Activated naive CD8-positive, alpha-beta T cell treated with anti-CD3 and anti-CD28 coated beads, Interleukin-2, amount 50 U/mL, for 24 hours (primary cell): ENCODE measurements around the gene CCDC175.

Experiments
- ATAC-seq: fragments of 150-1000 bp; cut with Tn5 transposase; one replicate; pipeline ENCODE4 v1.10.0; 2021
- DNase-seq: peaks from one replicate; pipeline ENCODE4 v3.0.0; 2021
- H3K27ac Mint-ChIP-seq: one replicate; pipeline ENCODE4 v1.8.0; 2021; ENCODE audit warnings: mild to moderate bottlenecking, mixed read lengths
- H3K27me3 Mint-ChIP-seq: one replicate; pipeline ENCODE4 v1.8.0; 2021; ENCODE audit warnings: mixed read lengths
- H3K36me3 Mint-ChIP-seq: one replicate; pipeline ENCODE4 v1.8.0; 2021; ENCODE audit warnings: low read depth, mixed read lengths
- H3K4me1 Mint-ChIP-seq: one replicate; pipeline ENCODE4 v1.8.0; 2021; ENCODE audit warnings: mixed read lengths
- H3K4me3 Mint-ChIP-seq: one replicate; pipeline ENCODE4 v1.8.0; 2021; ENCODE audit warnings: mild to moderate bottlenecking, moderate library complexity, mixed read lengths
- H3K9me3 Mint-ChIP-seq: one replicate; pipeline ENCODE4 v1.8.0; 2021; ENCODE audit warnings: mixed read lengths

The CCDC175 gene

GRCh38 chr14:59481871-59482540 is 94.6 kb downstream of the CCDC175 start:
- ATAC-seq, result no peak
- Mint-ChIP-seq H3K4me1 (peaks cover 50% of the 10 kb centered on the region), H3K27ac (peak overlapping the region; percentile 52), H3K9me3 (no peaks in the 10 kb centered on the region), H3K4me3 (peak overlapping the region; percentile 90), H3K36me3 (peaks cover 14% of the 10 kb centered on the region), H3K27me3 (no peaks in the 10 kb centered on the region)
- DNase-seq, result no peak

DNA sequence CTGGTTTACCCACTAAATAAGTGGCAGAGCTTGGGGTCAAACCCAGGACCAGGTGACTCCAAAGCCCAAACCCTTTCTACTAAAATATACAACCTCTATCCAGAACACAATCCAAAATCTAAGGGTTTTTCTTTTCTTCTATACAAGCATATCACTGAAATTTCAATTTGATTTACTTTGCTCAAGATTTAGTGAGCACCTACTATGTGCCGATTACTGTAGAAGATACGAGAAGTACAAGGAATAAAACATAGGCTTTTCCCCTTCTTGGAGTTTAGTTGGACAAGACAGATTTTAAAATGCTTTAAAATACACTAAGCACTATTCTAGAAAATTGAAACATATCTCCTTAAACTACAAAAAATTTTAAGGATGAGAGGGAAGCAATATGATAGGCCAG is 95.2 kb downstream of the CCDC175 start:
- Mint-ChIP-seq H3K9me3 (no peaks in the 10 kb centered on the region), H3K27ac (peak overlapping the region; percentile 62), H3K27me3 (no peaks in the 10 kb centered on the region), H3K4me1 (peaks cover 50% of the 10 kb centered on the region), H3K4me3 (peak overlapping the region; percentile 90), H3K36me3 (peaks cover 16% of the 10 kb centered on the region)
- ATAC-seq (no peak), DNase-seq (no peak)

GRCh38 chr14:59480166-59480565 is 96.4 kb downstream of the CCDC175 start:
- Mint-ChIP-seq H3K9me3 (no peaks in the 10 kb centered on the region), H3K36me3 (peaks cover 18% of the 10 kb centered on the region), H3K4me1 (peaks cover 38% of the 10 kb centered on the region), H3K4me3 (no peak overlapping the region), H3K27me3 (no peaks in the 10 kb centered on the region), H3K27ac (peak overlapping the region; percentile 71)
- DNase-seq, result no peak
- ATAC-seq, result no peak

DNA sequence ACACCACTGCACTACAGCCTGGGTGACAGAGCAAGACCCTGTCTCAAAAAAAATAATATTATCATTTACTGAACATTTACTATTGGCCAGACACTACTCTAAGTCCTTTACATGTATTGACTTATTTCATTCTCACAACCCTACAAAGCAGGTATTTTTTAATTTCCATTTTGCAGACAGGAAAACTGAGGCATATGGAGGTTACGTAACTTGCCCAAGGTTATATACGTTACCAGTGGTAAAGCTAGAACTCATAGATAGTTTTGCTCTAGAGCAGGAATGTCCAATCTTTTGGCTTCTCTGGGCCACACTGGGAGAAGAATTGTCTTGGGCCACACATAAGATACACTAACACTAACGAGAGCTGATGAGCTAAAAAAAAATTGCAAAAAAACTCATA is 98.1 kb downstream of the CCDC175 start:
- peaks cover 24% of the 10 kb centered on the region for H3K36me3 Mint-ChIP-seq
- no peaks in the 10 kb centered on the region for H3K27me3 Mint-ChIP-seq
- DNase-seq (no peak), ATAC-seq (no peak)
- H3K4me1 Mint-ChIP-seq, result peaks cover 35% of the 10 kb centered on the region
- no peaks in the 10 kb centered on the region for H3K9me3 Mint-ChIP-seq
- H3K27ac Mint-ChIP-seq, result no peak overlapping the region
- no peak overlapping the region for H3K4me3 Mint-ChIP-seq

DNA sequence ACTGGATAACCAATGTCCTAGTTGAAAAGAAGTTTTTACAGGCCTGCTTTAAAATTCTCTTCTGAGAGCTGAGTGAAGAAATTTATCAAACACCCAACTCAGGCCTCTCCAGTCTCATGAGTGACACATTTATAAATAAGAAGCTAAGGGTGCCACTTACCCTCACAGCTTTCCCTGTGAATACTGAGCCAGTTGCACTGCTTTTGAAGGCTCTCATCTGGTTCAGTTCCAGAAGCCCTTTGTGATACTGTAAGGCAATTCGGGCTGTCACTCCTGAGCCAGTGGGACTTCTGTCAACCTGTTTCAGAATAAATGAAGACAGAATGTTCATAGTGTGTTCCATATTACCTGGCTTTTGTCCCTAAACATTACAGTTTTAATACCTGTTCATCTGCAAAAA is 100.9 kb downstream of the CCDC175 start:
- Mint-ChIP-seq H3K4me3 (no peak overlapping the region), H3K4me1 (peaks cover 10% of the 10 kb centered on the region), H3K27me3 (no peaks in the 10 kb centered on the region), H3K9me3 (no peaks in the 10 kb centered on the region), H3K27ac (no peak overlapping the region), H3K36me3 (peaks cover 27% of the 10 kb centered on the region)
- ATAC-seq (no peak), DNase-seq (no peak)

GRCh38 chr14:59474172-59474571 is 102.4 kb downstream of the CCDC175 start:
- Mint-ChIP-seq H3K27me3 (no peaks in the 10 kb centered on the region), H3K4me3 (no peak overlapping the region), H3K4me1 (peaks cover 2% of the 10 kb centered on the region), H3K9me3 (no peaks in the 10 kb centered on the region), H3K36me3 (peaks cover 26% of the 10 kb centered on the region), H3K27ac (no peak overlapping the region)
- DNase-seq, result no peak
- ATAC-seq, result no peak

GRCh38 chr14:59465316-59466135 is 111.1 kb downstream of the CCDC175 start, which contains the start of gene GPR135:
Gene GPR135 (minus strand): TSS chr14:59465380. CDS start chr14:59465226, 154 bp downstream.
- peaks cover 14% of the 10 kb centered on the region for H3K4me1 Mint-ChIP-seq
- H3K4me3 Mint-ChIP-seq, result peak within 1 kb of the TSS; percentile 80
- peak within 1 kb of the TSS; percentile 83 for H3K27ac Mint-ChIP-seq

GRCh38 chr14:59464486-59465315 is 111.9 kb downstream of the CCDC175 start:
- peak overlapping the region; percentile 80 for H3K4me3 Mint-ChIP-seq
- ATAC-seq (peak; percentile 75), DNase-seq (peak; percentile 39)
- H3K27me3 Mint-ChIP-seq, result peaks cover 7% of the 10 kb centered on the region
- no peaks in the 10 kb centered on the region for H3K9me3 Mint-ChIP-seq
- peaks cover 14% of the 10 kb centered on the region for H3K4me1 Mint-ChIP-seq
- peak overlapping the region; percentile 74 for H3K27ac Mint-ChIP-seq
- peaks cover 10% of the 10 kb centered on the region for H3K36me3 Mint-ChIP-seq

More at GRCh38 chr14:59465316-59466135, 111.1 kb downstream of the CCDC175 start, which contains the start of gene GPR135:
- ATAC-seq, result peak; percentile 17
- peak; percentile 32 for DNase-seq
- Mint-ChIP-seq H3K27me3 (peaks cover 7% of the 10 kb centered on the region), H3K36me3 (peaks cover 7% of the 10 kb centered on the region), H3K9me3 (no peaks in the 10 kb centered on the region)

DNA sequence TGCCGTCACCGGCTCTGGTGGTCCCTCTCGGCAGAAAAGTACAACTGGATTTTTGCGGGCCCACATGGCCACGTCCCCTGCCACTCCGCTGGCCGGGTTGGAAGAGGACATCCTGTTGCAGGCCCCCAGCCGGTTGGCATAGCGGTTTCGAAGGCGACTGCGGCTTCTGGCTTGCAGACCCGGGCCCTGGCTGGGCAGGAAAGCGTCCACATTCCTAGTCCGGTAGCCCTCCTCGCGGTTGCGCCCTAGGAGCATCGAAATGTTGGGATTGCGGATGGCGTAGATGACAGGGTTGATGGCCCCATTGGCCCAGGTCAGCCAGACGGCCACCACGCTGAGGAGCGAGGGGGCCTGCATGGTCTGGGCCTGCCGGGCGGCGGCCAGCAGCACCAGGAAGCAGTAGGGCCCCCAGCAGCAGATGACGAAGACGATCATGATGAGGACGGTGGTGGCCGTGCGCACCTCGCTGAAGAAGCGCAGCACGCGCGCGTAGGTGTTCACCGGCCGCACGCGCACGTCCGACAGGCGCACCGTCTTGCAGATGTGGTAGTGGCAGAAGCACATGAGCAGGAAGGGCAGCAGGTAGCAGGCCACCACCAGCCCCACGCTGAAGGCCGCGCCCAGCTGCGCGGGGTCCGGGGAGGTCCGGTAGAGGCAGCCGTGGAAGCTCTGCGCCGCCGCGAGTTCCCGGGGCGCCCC is 112.7 kb downstream of the CCDC175 start:
- H3K4me1 Mint-ChIP-seq, result peaks cover 14% of the 10 kb centered on the region
- ATAC-seq (peak; percentile 53), DNase-seq (peak; percentile 48)
- H3K36me3 Mint-ChIP-seq, result peaks cover 10% of the 10 kb centered on the region
- H3K27ac Mint-ChIP-seq, result peak overlapping the region; percentile 83
- H3K9me3 Mint-ChIP-seq, result no peaks in the 10 kb centered on the region
- peak overlapping the region; percentile 80 for H3K4me3 Mint-ChIP-seq
- peaks cover 7% of the 10 kb centered on the region for H3K27me3 Mint-ChIP-seq

GRCh38 chr14:59461891-59462290 is 114.7 kb downstream of the CCDC175 start:
- no peak overlapping the region for H3K4me3 Mint-ChIP-seq
- peaks cover 20% of the 10 kb centered on the region for H3K36me3 Mint-ChIP-seq
- H3K4me1 Mint-ChIP-seq, result peaks cover 14% of the 10 kb centered on the region
- DNase-seq (no peak), ATAC-seq (no peak)
- no peak overlapping the region for H3K27ac Mint-ChIP-seq
- no peaks in the 10 kb centered on the region for H3K9me3 Mint-ChIP-seq
- peaks cover 7% of the 10 kb centered on the region for H3K27me3 Mint-ChIP-seq

DNA sequence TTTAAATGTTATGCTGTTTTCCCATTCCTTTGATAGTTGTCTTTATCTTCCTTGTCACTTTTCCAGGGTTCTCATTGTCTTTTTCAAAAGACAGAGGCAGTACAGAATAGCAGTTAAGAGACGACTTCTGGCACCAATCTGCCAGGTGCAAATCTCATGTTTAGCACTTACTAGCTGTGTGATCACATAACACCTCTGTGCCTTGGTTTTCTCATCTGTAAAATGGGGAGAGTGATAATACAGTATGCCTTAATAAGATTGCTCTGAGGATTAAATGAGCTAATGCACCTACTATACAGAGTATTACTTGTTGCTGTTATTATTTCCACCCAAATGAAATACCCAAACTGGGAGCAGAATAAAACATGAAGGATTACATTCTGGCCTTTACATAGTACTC is 116.2 kb downstream of the CCDC175 start:
- Mint-ChIP-seq H3K9me3 (peaks cover 5% of the 10 kb centered on the region), H3K36me3 (peaks cover 31% of the 10 kb centered on the region), H3K27ac (no peak overlapping the region), H3K27me3 (peaks cover 7% of the 10 kb centered on the region), H3K4me1 (peaks cover 11% of the 10 kb centered on the region), H3K4me3 (no peak overlapping the region)
- DNase-seq (no peak), ATAC-seq (no peak)

- Mint-ChIP-seq H3K27me3 (peaks cover 5% of the 10 kb centered on the region), H3K36me3 (peaks cover 37% of the 10 kb centered on the region), H3K27ac (no peak overlapping the region), H3K9me3 (peaks cover 5% of the 10 kb centered on the region), H3K4me3 (no peak overlapping the region), H3K4me1 (peaks cover 2% of the 10 kb centered on the region)
- no peak for DNase-seq
- ATAC-seq, result no peak
Measured at GRCh38 chr14:59458486-59458885, 118.1 kb downstream of the CCDC175 start.

GRCh38 chr14:59455411-59455810 is 121.2 kb downstream of the CCDC175 start:
- Mint-ChIP-seq H3K27ac (no peak overlapping the region), H3K4me3 (no peak overlapping the region), H3K36me3 (peaks cover 31% of the 10 kb centered on the region), H3K9me3 (peaks cover 5% of the 10 kb centered on the region), H3K4me1 (no peaks in the 10 kb centered on the region), H3K27me3 (no peaks in the 10 kb centered on the region)
- DNase-seq (no peak), ATAC-seq (no peak)
